ENCODE measurements around the gene MAPK11. TPM values are rescaled to one million over a fixed set of nuclear protein-coding genes. Genes with fewer than 3 reads are reported as not detected.

The MAPK11 gene
- total RNA-seq, 1 experiment from 2014 or later = 7.6 TPM

- TF ChIP-seq EZH2 (IDR thresholded peaks at IDR 0.05; ENCODE audit: low read length, unreplicated experiment) = no peak
- no peak for TF ChIP-seq CTCF (conservative IDR thresholded peaks at IDR 0.05; ENCODE audit: low read depth, low read length)
- TF ChIP-seq EZH2phosphoT487 (IDR thresholded peaks at IDR 0.05; ENCODE audit: borderline replicate concordance, low read length) = no peak
- Histone ChIP-seq H3K9ac (ENCODE audit: low read length) (no peak overlapping the region), H3K9me2 (replicated peaks; ENCODE audit: low read length) (no peaks in the 10 kb centered on the region), H3K4me2 (ENCODE audit: low read length) (no peak overlapping the region), H3K4me1 (ENCODE audit: insufficient read depth, low read length) (peaks cover 16% of the 10 kb centered on the region; the same call in 1 of the 2 replicates), H3K79me2 (ENCODE audit: low read length) (peaks cover 29% of the 10 kb centered on the region), H3K36me3 (ENCODE audit: low read depth, low read length) (no peaks in the 10 kb centered on the region), H2AFZ (ENCODE audit: low read length) (no peak overlapping the region), H3K4me3 (ENCODE audit: low read length) (no peak overlapping the region), H3K27me3 (ENCODE audit: low read length) (no peaks in the 10 kb centered on the region), H3K27ac (ENCODE audit: low read length) (no peak overlapping the region), H4K20me1 (ENCODE audit: low read length) (no peaks in the 10 kb centered on the region), H3F3A (ENCODE audit: low read length, unreplicated experiment) (no peaks in the 10 kb centered on the region), H3K9me3 (ENCODE audit: low read length) (no peaks in the 10 kb centered on the region)
- no TSS peak for BruUV-seq (replicated peaks)
- intact Hi-C loops (cut with micrococcal nuclease) = no loop called here
- no peak for DNase-seq
- CTCF ChIA-PET = no interaction called here
- POLR2A ChIA-PET (ENCODE audit: unreplicated experiment) = no interaction called here
- ATAC-seq = no peak
Observed at GRCh38 chr22:50248196-50249081, 21.7 kb downstream of the MAPK11 start.

GRCh38 chr22:50247748-50248147, 22.4 kb downstream of the MAPK11 start:
- BruUV-seq (replicated peaks) = no TSS peak
- ChIA-PET CTCF (no interaction called here), POLR2A (ENCODE audit: unreplicated experiment) (no interaction called here)
- no peaks in the 10 kb centered on the region for H4K20me1 ChIP-seq (ENCODE audit: low read length)
- intact Hi-C loops (cut with micrococcal nuclease) = no loop called here
- TF ChIP-seq EZH2phosphoT487 (IDR thresholded peaks at IDR 0.05; ENCODE audit: borderline replicate concordance, low read length) (no peak), CTCF (conservative IDR thresholded peaks at IDR 0.05; ENCODE audit: low read depth, low read length) (no peak), EZH2 (IDR thresholded peaks at IDR 0.05; ENCODE audit: low read length, unreplicated experiment) (no peak)
- ATAC-seq (0 out of 2 replicates have a peak, but pooled peaks have one; percentile 2), DNase-seq (peak; percentile 34)
- H3K36me3 ChIP-seq (ENCODE audit: low read depth, low read length) = no peaks in the 10 kb centered on the region
- peaks cover 36% of the 10 kb centered on the region for H3K79me2 ChIP-seq (ENCODE audit: low read length)
- H3K4me2 ChIP-seq (ENCODE audit: low read length) = no peak overlapping the region
- H2AFZ ChIP-seq (ENCODE audit: low read length) = no peak overlapping the region
- no peaks in the 10 kb centered on the region for H3K9me3 ChIP-seq (ENCODE audit: low read length)
- no peak overlapping the region for H3K27ac ChIP-seq (ENCODE audit: low read length)
- no peak overlapping the region for H3K9ac ChIP-seq (ENCODE audit: low read length)
- H3K4me3 ChIP-seq (ENCODE audit: low read length) = no peak overlapping the region
- no peaks in the 10 kb centered on the region for H3K27me3 ChIP-seq (ENCODE audit: low read length)
- H3F3A ChIP-seq (ENCODE audit: low read length, unreplicated experiment) = no peaks in the 10 kb centered on the region
- H3K9me2 ChIP-seq (replicated peaks; ENCODE audit: low read length) = no peaks in the 10 kb centered on the region
- peaks cover 16% of the 10 kb centered on the region; the same call in 1 of the 2 replicates for H3K4me1 ChIP-seq (ENCODE audit: insufficient read depth, low read length)
